Kidney capillary endothelial cell (primary cell): Measurements from ENCODE around the gene ZNF592.
A peak's percentile ranks its signal among the peaks of the same experiment; 100 is the strongest.

ENCODE experiments used
- DNase-seq: peaks from one replicate; pipeline ENCODE4 v3.0.0-alpha.2; 2018; ENCODE audit warnings: low spot score

Gene ZNF592

DNA sequence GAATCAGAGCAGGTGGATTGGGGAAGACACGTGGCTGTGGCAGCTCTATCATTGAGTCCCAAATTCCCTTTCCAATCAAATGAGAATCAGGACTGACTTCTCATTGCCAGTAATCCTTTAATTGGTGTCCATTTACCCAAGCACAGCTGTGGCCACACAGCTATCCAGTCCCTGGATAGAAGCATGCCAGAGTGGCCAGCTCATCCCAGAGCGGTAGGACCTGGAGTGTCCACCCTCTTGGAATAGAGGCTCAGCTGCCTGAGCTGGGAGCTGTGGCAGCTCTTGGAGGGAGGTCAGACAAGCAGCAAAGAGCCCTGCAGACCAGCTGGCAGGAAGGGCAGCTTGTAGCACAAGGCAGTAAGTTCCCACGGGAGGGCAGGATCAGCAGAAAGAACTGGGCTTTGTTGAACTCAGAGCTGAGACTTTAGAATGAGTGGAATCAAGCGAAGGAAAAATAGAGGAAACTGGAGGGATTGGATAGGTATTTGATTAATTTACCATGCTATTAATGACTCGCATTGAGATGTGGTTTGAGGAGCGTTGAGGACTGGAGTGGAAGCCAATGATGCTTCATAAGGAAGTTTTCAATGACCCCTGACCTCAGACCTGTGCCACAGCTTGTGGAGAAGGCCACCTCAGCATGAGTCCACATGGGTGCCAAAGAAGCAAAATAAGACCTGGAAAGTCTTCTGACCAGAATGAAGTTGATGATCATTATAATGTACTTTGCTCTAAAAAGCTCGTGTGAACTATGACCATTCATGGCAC, 61.9 kb downstream of the ZNF592 start:
- DNase-seq = no peak

DNA sequence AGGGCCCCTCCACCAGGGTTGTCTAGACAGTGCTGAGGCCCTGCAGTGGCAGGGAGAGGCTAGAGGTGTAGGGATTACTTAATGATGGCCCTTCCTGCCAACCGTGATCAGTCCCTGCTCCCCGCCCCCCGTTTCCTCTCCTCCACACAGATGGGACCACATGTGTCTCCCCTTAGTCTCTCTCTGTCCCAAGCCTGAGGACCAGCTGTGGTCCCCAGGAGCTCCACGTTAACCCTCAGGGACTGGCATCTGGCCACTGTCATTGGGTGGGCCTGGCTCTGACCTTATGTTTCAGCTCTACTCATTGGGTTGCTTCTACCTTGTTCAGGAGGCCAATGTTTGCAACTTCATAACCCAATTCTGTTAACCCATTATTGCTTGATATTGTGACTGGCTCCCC, 62.8 kb downstream of the ZNF592 start:
- DNase-seq = no peak

DNA sequence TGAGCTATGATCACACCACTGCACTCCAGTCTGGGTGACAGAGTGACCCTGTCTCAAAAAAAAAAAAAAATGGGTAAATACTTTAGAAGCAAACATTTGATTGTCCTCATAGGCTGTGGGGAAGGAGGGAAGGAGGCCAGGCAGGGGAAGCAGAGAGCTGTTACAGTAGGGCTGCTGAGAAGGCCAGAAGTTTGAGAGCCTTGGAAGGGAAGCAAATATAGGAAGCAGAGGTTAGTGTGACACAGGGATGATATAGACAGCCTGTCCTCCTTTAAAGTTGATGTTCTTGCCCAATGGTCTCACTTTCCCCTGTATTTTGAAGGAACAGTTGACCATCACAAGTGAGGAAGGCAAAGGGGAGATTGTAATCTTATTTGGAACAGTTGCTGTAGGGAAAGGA, 63.4 kb downstream of the ZNF592 start:
- no peak for DNase-seq

DNA sequence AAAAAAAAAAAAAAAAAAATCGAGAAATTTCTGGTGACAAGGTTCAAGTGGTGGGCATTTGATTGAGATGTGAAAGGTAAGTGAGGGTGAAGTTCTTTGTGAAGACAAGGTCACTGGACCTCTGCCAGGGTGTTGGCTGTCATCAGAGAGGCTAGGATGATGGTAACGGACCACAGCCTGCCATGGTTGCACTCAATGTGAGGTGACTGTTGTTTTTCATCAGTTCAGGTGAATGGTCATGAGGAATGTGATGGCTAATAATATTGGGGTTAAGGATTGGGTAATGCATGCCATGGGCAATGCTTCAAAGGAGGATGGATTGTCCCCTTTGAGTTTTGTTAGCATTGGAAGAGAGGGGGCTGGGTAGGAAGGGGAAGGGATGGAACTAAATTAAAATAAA, 64.5 kb downstream of the ZNF592 start:
- no peak for DNase-seq

DNA sequence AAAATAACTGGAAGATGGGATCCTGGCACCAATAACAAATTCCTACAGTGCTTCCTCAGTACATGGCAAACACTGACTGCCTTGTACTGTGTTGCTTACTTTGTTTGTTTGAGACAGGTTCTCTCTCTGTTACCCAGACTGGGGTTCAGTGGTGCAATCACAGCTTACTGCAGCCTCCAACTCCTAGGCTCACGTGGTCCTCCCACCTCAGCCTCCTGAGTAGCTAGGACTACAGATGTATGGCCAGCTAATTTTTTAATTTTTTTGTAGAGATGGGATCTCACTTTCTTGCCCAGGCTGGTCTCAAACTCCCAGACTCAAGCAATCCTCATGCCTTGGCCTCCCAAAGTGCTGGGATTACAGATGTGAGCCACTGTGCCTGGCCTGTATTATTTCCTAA, 65.0 kb downstream of the ZNF592 start:
- DNase-seq = no peak

DNA sequence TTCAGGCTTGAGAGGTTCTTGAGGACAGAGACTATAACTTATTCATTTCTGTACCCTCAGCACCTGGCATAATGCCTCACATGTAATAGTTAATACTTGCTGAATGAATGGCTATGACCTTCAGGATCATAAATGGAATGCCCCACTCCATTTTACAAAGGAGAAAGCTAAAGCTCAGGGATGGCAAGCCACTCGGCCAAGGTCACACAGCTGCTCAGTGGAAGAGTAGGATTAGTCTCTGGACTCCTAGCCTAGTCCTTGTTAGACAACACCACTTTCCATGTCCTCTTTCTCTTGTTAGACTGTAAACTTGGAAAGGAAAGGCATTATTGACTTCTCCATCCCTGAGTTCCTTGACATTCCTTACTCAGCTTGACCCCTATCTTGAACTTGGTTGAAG, 65.5 kb downstream of the ZNF592 start:
- no peak for DNase-seq

DNA sequence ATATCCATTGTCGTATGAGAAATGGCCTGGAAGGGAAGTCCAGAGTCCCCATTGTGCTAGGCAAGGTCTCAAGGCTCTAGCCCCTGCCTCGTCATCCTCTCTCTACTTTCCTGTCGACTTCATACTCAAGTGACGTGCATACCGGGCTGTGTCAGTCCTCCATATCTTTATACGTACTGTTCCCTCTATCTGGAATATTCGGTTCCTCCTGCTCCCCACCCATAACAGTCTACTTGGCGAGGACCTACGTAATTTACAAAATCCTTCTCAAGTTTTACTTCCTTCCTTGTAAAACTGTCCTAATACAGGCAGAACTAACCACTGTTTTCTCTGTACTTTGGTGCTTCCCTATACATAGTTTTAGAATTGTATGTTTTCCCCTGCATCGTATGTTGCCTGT, 66.5 kb downstream of the ZNF592 start:
- no peak for DNase-seq

DNA sequence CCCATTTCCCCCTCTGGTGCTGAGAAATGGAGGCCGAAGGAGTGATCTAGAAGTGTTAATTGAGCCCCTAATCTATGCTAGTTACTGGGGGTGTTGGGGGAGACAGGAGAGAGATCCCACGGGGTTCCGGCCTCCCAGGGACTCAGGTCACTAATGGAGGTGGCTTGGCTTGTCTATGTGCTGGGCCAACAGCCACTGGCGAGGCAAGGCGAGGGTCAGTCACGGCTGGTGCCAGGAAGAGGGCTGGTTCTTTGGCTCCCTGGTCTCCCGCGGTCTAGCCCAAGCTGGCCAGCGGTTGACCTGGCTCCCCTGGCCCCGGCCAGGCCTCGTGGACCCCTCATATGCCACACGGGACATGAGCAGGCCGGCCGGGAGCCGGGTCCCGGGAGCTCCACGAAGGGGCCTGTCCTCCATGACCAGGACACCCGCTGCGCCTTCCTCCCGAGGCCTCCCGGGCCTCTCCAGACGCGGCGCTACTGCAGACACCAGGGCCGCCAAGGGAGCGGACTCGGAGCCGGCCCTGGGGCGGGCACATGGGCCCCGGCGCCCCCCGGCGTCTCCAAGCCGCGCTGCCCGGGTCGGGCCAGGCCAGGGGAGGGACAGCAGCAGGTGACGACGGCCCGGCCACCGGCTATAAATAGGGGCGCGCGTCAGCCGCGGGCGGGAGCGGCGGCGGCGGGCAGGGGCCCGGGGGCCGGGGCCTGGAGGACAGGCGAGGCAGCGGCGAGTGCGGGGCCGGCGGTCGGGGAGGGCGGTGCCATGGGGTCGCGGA, 68.5 kb downstream of the ZNF592 start, which contains the start of gene ALPK3:
TSS of gene ALPK3 (plus strand) at position 663 of the 772 bp plus-strand sequence. CDS start at position 760, 97 bp downstream.
- DNase-seq = peak; percentile 63

DNA sequence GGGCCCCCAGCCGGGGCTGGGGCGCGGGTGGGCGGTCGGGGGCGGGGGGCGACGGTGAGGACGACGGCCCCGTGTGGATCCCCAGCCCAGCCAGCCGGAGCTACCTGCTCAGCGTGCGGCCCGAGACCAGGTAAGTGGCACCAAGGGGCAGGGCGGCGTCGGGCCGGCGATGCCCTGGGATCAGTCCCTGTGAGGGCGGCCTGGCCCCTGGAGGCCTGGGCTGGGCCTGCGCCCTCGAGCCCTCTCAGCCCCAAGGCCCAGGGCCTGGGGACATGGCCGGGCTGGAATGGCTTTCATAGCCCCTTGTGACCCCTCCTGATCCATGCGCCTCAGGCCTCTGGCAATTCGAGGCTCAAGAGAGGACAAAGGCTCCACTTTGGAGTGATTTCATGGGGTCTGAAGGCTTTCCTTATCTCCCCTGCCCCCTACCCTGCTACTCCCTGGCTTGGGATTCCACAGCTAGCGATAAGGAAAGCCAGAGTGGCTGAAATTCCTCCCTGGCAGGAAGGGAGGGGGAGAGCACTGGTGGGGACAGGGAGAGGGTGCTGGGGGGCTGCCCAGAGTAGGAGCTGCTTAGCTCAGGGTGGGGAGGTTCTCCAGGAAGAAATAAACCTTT, 69.2 kb downstream of the ZNF592 start:
- peak; percentile 22 for DNase-seq

DNA sequence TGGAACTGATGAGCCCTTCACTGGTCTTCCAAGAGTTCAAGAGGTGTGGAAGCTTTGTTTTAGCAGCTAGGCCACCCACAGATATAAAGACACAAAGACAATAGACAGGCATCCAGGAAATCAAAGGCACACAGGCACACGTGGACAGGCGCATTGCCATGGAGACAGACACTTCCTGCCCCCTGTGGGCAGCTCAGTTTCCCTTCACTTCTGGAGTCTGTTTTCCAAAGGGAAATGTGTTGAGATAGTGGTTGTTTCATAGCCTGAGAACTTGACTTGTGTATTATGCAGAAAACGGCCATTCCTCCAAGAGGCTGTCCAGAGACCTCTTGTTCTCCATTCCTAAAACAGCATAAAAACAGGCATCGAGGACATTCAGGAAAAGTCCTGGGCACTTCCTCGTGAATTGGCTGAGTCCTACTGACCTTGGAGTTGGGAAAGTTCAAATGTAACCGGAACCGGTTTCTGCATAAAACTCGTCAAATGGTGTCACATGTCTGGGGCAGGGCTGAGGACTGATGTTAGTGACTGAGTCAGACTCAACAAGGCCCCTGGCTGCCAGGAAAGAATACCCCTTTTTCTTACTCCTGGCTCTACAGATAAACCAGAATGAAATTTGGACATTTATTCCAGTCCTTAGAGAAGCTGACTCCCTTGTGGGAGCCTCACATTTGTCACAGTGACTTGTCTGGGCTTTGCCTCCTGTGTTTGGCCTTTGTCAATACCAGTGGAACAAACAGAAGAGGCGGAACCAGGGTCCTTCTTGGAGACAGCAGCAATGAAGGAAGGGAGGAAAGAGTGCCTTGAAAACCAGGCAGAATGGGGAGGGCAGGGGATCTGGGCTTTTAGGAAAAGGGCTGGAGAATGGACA, 70.1 kb downstream of the ZNF592 start:
- DNase-seq = peak; percentile 90

DNA sequence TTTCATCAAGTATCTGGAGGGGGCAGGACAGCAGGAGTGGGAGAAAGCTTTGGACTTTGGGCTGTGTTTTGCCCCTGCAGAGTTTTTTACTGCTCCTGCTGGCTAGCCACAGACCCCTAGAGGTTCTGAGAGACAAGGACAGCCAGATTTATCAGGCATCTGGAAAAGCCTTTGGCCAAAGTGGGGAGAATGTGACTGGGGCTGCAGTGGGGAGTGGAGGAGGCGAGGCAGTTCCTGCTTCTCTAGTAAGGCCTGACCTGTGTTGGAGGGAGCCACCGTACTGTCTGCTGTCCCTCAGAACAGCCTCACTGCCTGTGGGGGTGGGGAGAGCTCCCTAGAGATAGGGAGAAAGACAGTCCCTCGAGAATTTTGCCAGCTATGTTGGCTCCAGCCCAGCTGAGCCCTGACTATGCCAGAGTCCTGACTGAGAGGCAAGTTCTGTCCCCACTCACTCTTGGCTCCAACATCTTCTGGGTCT, 70.9 kb downstream of the ZNF592 start:
- DNase-seq = peak; percentile 23

DNA sequence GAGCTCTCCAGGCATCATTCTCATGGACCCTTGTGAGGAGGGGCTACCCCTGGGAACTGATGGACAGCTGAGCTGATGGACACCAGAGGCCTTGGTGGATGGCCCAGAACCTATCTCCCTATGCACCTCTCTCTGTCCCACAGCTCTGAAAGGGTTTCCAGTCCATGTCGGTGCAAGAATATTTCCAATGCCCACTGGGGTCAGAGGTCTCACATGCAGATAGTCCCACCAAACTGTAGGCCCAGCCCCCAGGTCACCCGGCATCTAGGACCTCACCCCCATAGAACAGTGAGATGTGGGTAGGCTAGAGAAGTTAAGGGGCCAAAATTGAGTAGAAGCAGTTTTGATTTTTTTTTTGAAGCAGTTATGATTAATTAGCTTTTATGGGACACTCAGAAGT, 71.4 kb downstream of the ZNF592 start:
- no peak for DNase-seq

DNA sequence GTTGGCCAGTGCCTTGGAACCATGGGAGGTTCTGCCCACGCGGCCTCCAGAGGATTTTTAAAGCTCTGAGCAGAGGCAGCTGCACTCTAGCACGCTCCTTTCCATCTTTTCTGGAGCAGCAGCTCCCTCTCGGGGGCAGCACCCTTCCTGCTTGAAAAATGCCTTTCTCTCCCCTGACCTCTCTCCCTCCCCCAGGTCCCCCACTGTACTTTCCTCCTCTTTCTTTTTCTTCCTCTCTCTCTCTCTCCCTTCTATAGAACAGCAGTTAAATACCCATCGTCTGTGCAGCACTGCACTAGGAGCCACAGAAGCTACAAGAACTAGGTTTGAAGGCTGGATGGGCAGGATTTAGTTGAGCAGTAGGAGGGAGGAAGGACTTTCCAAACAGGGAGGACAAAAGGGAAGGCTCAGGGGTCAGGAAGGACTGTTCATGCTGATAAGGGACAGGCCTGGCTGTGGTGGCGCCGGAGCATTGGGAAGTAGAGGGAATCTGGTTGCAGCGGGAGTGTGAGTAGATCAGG, 73.2 kb downstream of the ZNF592 start:
- peak; percentile 23 for DNase-seq

DNA sequence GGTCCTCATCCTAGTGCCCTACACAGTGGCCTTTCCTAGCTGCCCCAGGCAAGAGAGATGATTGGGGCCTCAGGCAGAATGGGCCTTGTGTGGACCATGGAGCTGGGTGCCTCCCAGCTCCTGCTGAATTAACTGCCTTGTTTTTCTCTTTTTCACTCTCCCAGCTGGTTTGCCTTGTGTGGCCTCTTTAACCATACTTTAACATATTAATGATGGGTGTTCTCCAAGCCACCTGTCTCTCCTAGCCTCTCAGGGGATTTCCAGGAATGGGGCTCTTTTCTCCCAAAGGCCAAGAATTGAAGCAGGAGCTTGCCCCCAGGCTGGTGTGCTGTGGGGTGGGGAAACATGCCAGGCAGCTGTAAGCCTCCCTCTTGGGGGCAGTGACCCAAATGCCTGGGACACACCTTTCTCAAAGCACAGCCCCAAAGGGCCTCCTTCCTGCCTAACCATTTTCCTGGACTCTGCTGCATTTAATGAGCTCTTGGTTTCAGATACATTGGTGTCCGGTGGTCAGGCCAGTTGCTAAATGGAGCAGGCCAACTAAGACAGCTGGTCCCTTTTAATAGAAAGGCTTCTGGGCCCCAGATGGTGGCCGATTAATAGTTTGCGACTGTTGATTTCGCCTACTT, 74.4 kb downstream of the ZNF592 start:
- DNase-seq = no peak

DNA sequence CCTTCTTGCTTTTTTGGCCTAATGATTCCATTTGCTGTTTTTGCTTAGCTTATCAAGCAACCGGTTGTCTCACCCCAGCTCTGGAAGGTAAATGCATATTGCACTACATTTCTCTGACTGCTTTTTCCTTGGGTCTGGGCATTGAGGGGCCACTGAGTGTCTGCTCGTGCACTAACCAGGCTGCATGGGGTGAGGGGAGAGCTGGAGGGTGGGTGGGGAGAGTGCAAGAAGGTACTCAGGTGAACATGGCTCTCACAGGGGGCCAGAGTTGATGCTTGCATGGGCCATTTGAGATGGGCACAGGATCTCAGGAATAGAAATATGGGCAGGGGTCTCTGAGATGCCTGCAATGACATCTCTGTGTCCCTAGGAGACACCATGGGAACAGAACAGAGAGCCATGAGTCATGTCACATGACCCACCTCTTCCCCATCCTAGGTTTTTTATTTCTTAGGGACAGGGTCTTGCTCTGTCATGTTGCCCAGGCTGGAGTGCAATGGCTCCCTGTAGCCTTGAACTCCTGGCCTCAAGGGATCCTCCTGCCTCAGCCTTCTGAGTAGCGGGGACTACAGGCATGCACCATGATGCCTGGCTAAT, 75.0 kb downstream of the ZNF592 start:
- DNase-seq = no peak

DNA sequence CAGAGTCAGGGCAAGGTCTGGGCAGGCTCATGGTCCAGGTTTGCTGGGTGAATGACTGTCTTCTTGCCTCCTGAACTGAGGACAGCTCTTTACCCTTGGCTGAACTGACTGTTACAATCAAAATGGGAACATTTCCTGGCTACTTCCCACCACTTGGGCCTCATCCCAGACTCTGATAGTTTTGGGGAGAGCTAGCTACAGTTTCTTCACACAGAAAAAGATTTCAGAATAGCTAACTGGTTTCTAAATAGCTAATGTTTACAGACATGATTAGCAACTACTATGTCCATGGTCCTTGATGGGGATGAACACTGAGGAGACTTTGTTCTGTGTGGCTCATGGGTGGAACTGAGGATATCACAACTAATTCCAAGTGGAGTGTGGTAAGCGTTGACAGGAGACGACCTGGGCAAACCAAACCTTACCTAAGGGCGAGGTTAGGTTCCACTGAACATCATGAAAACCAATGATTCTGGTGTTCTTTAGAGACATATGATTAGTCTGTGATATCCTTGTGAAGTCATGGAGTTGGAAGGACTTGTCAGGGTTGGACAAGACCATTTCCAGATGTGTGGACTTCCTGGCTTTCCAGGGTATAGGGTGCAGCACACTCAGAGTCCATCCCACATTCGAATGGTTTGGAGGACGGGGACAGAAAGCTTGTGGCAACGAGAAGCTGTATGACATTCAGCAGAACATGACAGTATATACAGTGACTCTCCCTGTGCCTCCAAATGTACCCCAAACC, 76.0 kb downstream of the ZNF592 start:
- no peak for DNase-seq

DNA sequence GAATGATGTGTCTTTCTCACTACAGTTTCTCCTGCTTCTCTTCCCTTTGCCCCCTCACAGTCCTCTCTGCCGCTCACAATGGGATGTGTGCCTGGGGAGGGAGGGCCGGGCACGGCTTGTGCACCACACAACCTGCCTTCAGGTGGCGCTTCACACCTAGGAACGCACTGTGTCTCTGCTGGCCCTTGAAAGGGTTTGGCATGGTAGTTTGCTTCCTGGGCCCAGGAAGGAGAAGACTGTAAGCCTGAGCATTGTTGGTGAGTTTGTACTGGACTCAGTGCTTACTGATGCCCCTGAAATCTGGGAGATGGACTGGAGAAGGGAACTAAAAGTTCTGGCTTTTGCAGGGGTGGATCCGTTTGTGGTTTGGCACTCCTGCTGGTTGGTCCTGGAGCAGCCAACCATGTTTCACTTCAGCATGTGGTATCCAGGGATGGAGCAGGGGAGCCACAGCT, 78.0 kb downstream of the ZNF592 start:
- no peak for DNase-seq

DNA sequence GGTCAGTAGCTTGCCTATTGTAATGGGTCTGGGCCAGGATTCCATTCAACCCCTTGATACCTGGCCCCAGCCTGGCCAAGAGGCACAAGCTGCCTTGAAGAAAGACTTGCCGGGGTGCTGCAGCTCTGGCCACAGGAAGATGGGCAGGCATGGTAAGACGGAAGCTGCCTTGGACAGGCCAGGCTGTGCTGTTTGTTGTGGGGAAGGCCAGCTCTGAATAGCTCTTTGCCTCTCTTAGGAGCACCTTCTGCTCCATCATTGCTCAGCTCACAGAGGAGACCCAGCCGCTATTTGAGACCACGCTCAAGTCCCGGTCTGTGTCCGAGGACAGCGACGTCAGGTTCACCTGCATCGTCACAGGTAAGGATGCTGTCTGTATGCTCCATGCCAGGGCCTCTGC, 78.9 kb downstream of the ZNF592 start:
- no peak for DNase-seq

DNA sequence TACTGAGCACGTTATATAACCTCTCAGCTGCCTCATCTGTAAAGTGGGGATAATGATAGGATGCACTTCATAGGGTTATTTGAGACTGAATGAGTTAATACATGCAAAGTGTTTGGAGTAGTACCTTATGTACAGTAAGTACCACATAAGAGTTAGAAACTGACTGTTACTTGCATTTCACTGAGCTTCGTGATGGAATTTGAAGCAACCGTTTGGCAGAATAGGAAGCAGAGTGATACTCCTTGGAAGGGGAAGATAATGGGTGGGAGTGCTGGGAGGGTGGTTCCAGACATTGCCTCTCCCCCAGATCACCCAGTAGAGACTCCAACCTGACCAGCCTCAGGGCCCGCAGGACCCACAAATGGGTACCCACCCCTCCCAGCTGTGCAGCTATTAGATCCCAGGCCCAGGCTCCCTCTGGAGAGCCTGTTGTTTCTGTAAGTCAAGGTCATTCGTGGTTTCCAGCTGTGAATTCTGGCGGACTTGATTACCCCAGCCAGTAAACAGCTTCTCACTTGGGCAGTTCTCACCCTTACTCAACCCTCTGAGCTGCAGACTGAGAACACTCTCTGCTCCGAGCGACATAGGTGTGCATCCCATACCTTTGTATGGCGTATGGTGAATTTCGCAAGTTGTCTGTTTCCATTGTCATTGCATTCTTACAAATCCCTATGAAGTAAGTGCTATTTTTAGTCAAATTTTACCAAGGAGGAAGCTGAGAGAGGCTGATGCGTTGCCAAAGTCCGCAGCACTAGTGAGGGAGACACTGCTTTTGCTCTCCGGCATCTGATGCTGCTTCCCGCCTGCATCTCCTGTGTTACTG, 79.9 kb downstream of the ZNF592 start:
- DNase-seq = no peak
